HepG2 (cell line): Measurements from ENCODE around the gene MEIOB. TPM values are rescaled to one million over a fixed set of nuclear protein-coding genes. Genes with fewer than 3 reads are reported as not detected.
A peak's percentile ranks its signal among the peaks of the same experiment; 100 is the strongest.

Experiments
- CHD4 ChIP-seq: fragments of 200-600 bp; sonication (generic); IDR thresholded peaks from 2 replicates; pipeline ENCODE4 v1.7.0; 2017; ENCODE audit warnings: mild to moderate bottlenecking, low read length, borderline replicate concordance
- PAF1 ChIP-seq: IDR thresholded peaks from 2 replicates; pipeline ENCODE4 v1.6.1; 2016; ENCODE audit warnings: missing genetic modification reagents, missing compliant biosample characterization
- SALL2 ChIP-seq: sonication (generic); formaldehyde crosslinking; IDR thresholded peaks from 2 replicates; pipeline ENCODE4 v1.8.1; 2023; ENCODE audit warnings: mild to moderate bottlenecking, missing genetic modification reagents, inconsistent platforms
- TMF1 ChIP-seq: sonication (generic); formaldehyde crosslinking; IDR thresholded peaks from 2 replicates; pipeline ENCODE4 v1.8.1; 2022; ENCODE audit warnings: low read depth, missing genetic modification reagents
- U2AF2 ChIP-seq: fragments of 200-400 bp; formaldehyde crosslinking; IDR thresholded peaks from 2 replicates; pipeline ENCODE4 v1.6.1; 2017; ENCODE audit warnings: low read depth, mild to moderate bottlenecking, low read length
- ZFP90 ChIP-seq: sonication (generic); formaldehyde crosslinking; IDR thresholded peaks from 2 replicates; pipeline ENCODE4 v1.8.0; 2022; ENCODE audit warnings: missing genetic modification reagents, mild to moderate bottlenecking, inconsistent platforms, borderline replicate concordance
- ZNF10 ChIP-seq: sonication (generic); formaldehyde crosslinking; IDR thresholded peaks from 2 replicates; pipeline ENCODE4 v1.4.0; 2020; ENCODE audit warnings: mild to moderate bottlenecking, low read depth, missing genetic modification reagents, borderline replicate concordance
- ZNF343 ChIP-seq: sonication (generic); formaldehyde crosslinking; IDR thresholded peaks from 2 replicates; pipeline ENCODE4 v1.4.0; 2020; ENCODE audit warnings: mild to moderate bottlenecking, missing genetic modification reagents
- ZNF441 ChIP-seq: sonication (generic); formaldehyde crosslinking; IDR thresholded peaks from 2 replicates; pipeline ENCODE4 v1.7.0; 2021; ENCODE audit warnings: missing genetic modification reagents, borderline replicate concordance
- ZNF496 ChIP-seq: sonication (generic); formaldehyde crosslinking; IDR thresholded peaks from 2 replicates; pipeline ENCODE4 v1.8.1; 2023; ENCODE audit warnings: mild to moderate bottlenecking, moderate library complexity, missing genetic modification reagents; ENCODE audit not compliant: insufficient replicate concordance
- ZNF564 ChIP-seq: sonication (generic); formaldehyde crosslinking; IDR thresholded peaks from 2 replicates; pipeline ENCODE4 v1.8.1; 2023; ENCODE audit warnings: mild to moderate bottlenecking, missing genetic modification reagents
- polyA plus RNA-seq, 8 experiments: library from polyadenylated mRNA; depleted of rRNA in 3 of 8; stranded (reverse) in 7 of 8; unstranded in 1 of 8; fragments of >200 nt; fragmentation: Illumina TruSeq in 4 of 8; extraction: Trizol in 4 of 8; gene quantifications; 2 replicates each; pipeline versions ENCODE4 v1.2.1 to v1.2.3, GENCODE V29; 2011 to 2016; ENCODE audit warnings: low read depth in 4 of 8, missing spikeins in 1 of 8, mixed read lengths in 1 of 8; ENCODE audit not compliant: insufficient read depth in 1 of 8
- total RNA-seq, 5 experiments: library from RNA; depleted of rRNA; stranded (reverse); fragments of >200 nt; fragmentation: Illumina TruSeq; extraction: Trizol; gene quantifications; 2 replicates each; pipeline ENCODE4 v1.2.3, GENCODE V29; 2016; ENCODE audit warnings: low read depth in 1 of 5
- TF ChIP-seq, protein P1 (sequence below), 2 experiments: sonication (generic) in 1 of 2; formaldehyde crosslinking in 1 of 2; IDR thresholded peaks; 2 replicates each; pipeline versions ENCODE4 v1.4.0 to v1.6.1; 2018 to 2020; ENCODE audit warnings: missing genetic modification reagents in 2 of 2, borderline replicate concordance in 1 of 2, low read depth in 1 of 2, mild to moderate bottlenecking in 1 of 2, missing biosample characterization in 1 of 2
- TF ChIP-seq, protein P2 (sequence below): IDR thresholded peaks from 2 replicates; pipeline ENCODE4 v1.4.0; 2020; ENCODE audit warnings: mild to moderate bottlenecking, missing genetic modification reagents
- TF ChIP-seq, protein P3 (sequence below): IDR thresholded peaks from 2 replicates; pipeline ENCODE4 v1.6.1; 2012; ENCODE audit warnings: low read length, improper control_type of control experiment

Gene MEIOB
- total and polyA plus RNA-seq, 2 of the 13 experiments (the other 11 are each of a cell fraction or from before 2014, with no cell fraction given), result 0.17 TPM; not detected in 1

DNA sequence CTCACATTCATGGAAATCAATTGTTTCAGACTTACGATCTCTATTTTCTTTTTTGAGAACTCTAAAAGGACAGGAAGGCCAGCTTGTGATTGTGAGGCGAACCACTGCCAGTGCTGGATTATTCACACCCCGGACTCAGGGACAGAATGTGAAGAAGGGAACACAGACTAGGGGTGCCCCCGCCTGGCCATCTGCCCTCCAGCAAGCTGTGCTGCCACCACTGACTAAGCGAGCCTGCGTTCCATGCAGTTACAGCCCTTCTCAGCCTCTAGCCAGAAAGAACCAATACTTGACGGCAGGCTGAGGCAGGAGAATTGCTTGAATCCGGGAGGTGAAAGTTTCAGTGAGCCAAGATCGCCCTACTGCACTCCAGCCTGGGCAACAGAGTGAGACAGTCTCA, 48.1 kb downstream of the MEIOB start (continued):
- TF ChIP-seq ZFP90 (CRISPR knock-in tag), result no peak
- no peak for TF ChIP-seq SALL2 (CRISPR knock-in tag)
- TF ChIP-seq ZNF496 (CRISPR knock-in tag), result no peak
- no peak for TF ChIP-seq ZNF10 (CRISPR knock-in tag)
- 0 out of 2 replicates have a peak, but pooled peaks have one; percentile 42 for TF ChIP-seq ZNF441 (CRISPR knock-in tag)
- TF ChIP-seq, protein P1, sequence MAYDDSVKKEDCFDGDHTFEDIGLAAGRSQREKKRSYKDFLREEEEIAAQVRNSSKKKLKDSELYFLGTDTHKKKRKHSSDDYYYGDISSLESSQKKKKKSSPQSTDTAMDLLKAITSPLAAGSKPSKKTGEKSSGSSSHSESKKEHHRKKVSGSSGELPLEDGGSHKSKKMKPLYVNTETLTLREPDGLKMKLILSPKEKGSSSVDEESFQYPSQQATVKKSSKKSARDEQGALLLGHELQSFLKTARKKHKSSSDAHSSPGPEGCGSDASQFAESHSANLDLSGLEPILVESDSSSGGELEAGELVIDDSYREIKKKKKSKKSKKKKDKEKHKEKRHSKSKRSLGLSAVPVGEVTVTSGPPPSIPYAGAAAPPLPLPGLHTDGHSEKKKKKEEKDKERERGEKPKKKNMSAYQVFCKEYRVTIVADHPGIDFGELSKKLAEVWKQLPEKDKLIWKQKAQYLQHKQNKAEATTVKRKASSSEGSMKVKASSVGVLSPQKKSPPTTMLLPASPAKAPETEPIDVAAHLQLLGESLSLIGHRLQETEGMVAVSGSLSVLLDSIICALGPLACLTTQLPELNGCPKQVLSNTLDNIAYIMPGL (CRISPR knock-in tag; IDR thresholded peaks at IDR 0.05; ENCODE audit: borderline replicate concordance in 1 of 2, low read depth in 1 of 2), result peak in 1 of 2 experiments; percentile 74; a peak in 1 of 4 replicates
- no peak for TF ChIP-seq ZNF564 (CRISPR knock-in tag)
- TF ChIP-seq, protein P2, sequence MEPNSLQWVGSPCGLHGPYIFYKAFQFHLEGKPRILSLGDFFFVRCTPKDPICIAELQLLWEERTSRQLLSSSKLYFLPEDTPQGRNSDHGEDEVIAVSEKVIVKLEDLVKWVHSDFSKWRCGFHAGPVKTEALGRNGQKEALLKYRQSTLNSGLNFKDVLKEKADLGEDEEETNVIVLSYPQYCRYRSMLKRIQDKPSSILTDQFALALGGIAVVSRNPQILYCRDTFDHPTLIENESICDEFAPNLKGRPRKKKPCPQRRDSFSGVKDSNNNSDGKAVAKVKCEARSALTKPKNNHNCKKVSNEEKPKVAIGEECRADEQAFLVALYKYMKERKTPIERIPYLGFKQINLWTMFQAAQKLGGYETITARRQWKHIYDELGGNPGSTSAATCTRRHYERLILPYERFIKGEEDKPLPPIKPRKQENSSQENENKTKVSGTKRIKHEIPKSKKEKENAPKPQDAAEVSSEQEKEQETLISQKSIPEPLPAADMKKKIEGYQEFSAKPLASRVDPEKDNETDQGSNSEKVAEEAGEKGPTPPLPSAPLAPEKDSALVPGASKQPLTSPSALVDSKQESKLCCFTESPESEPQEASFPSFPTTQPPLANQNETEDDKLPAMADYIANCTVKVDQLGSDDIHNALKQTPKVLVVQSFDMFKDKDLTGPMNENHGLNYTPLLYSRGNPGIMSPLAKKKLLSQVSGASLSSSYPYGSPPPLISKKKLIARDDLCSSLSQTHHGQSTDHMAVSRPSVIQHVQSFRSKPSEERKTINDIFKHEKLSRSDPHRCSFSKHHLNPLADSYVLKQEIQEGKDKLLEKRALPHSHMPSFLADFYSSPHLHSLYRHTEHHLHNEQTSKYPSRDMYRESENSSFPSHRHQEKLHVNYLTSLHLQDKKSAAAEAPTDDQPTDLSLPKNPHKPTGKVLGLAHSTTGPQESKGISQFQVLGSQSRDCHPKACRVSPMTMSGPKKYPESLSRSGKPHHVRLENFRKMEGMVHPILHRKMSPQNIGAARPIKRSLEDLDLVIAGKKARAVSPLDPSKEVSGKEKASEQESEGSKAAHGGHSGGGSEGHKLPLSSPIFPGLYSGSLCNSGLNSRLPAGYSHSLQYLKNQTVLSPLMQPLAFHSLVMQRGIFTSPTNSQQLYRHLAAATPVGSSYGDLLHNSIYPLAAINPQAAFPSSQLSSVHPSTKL (CRISPR knock-in tag), result 0 out of 2 replicates have a peak, but pooled peaks have one; percentile 15
- no peak for TF ChIP-seq ZNF343 (CRISPR knock-in tag)
- no peak for TF ChIP-seq CHD4
- no peak for TF ChIP-seq TMF1 (CRISPR knock-in tag)
- TF ChIP-seq U2AF2, result no peak
- no peak for TF ChIP-seq PAF1 (CRISPR knock-in tag)
- TF ChIP-seq, protein P3, sequence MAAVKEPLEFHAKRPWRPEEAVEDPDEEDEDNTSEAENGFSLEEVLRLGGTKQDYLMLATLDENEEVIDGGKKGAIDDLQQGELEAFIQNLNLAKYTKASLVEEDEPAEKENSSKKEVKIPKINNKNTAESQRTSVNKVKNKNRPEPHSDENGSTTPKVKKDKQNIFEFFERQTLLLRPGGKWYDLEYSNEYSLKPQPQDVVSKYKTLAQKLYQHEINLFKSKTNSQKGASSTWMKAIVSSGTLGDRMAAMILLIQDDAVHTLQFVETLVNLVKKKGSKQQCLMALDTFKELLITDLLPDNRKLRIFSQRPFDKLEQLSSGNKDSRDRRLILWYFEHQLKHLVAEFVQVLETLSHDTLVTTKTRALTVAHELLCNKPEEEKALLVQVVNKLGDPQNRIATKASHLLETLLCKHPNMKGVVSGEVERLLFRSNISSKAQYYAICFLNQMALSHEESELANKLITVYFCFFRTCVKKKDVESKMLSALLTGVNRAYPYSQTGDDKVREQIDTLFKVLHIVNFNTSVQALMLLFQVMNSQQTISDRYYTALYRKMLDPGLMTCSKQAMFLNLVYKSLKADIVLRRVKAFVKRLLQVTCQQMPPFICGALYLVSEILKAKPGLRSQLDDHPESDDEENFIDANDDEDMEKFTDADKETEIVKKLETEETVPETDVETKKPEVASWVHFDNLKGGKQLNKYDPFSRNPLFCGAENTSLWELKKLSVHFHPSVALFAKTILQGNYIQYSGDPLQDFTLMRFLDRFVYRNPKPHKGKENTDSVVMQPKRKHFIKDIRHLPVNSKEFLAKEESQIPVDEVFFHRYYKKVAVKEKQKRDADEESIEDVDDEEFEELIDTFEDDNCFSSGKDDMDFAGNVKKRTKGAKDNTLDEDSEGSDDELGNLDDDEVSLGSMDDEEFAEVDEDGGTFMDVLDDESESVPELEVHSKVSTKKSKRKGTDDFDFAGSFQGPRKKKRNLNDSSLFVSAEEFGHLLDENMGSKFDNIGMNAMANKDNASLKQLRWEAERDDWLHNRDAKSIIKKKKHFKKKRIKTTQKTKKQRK, result no peak
